HepG2 (cell line): ENCODE results near the gene AMER2. TPM values are rescaled to one million over a fixed set of nuclear protein-coding genes. Genes with fewer than 3 reads are reported as not detected.

Source experiments
- KLF15 ChIP-seq: sonication (generic); formaldehyde crosslinking; IDR thresholded peaks from 2 replicates; pipeline ENCODE4 v1.8.1; 2023; ENCODE audit warnings: borderline replicate concordance, mild to moderate bottlenecking, inconsistent platforms, missing genetic modification reagents, mixed read lengths
- MTA1 ChIP-seq: sonication (generic); formaldehyde crosslinking; IDR thresholded peaks from 2 replicates; pipeline ENCODE4 v1.4.0; 2020; ENCODE audit warnings: missing genetic modification reagents, mild to moderate bottlenecking, borderline replicate concordance
- SOX6 ChIP-seq, 2 experiments: fragments of 450-650 bp in 1 of 2; sonication (generic) in 1 of 2; formaldehyde crosslinking in 1 of 2; IDR thresholded peaks; 2 replicates each; pipeline versions ENCODE4 v1.4.0 to v1.6.1; 2017 to 2020; ENCODE audit warnings: antibody characterized with exemption in 1 of 2, mild to moderate bottlenecking in 1 of 2, missing genetic modification reagents in 1 of 2
- ZNF280D ChIP-seq: sonication (generic); formaldehyde crosslinking; IDR thresholded peaks from 2 replicates; pipeline ENCODE4 v1.5.1; 2020; ENCODE audit warnings: mild to moderate bottlenecking, missing genetic modification reagents
- ZNF501 ChIP-seq: sonication (generic); formaldehyde crosslinking; IDR thresholded peaks from 2 replicates; pipeline ENCODE4 v1.5.1; 2020; ENCODE audit warnings: mild to moderate bottlenecking, moderate library complexity, missing genetic modification reagents
- polyA plus RNA-seq, 8 experiments: library from polyadenylated mRNA; depleted of rRNA in 3 of 8; stranded (reverse) in 7 of 8; unstranded in 1 of 8; fragments of >200 nt; fragmentation: Illumina TruSeq in 4 of 8; extraction: Trizol in 4 of 8; gene quantifications; 2 replicates each; pipeline versions ENCODE4 v1.2.1 to v1.2.3, GENCODE V29; 2011 to 2016; ENCODE audit warnings: low read depth in 4 of 8, missing spikeins in 1 of 8, mixed read lengths in 1 of 8; ENCODE audit not compliant: insufficient read depth in 1 of 8
- total RNA-seq, 5 experiments: library from RNA; depleted of rRNA; stranded (reverse); fragments of >200 nt; fragmentation: Illumina TruSeq; extraction: Trizol; gene quantifications; 2 replicates each; pipeline ENCODE4 v1.2.3, GENCODE V29; 2016; ENCODE audit warnings: low read depth in 1 of 5
- TF ChIP-seq, protein P1 (sequence below): sonication (generic); formaldehyde crosslinking; IDR thresholded peaks from 2 replicates; pipeline ENCODE4 v1.4.0; 2020; ENCODE audit warnings: missing genetic modification reagents
- TF ChIP-seq, protein P2 (sequence below): sonication (generic); formaldehyde crosslinking; IDR thresholded peaks from 2 replicates; pipeline ENCODE4 v1.8.0; 2022; ENCODE audit warnings: missing genetic modification reagents, low read depth, mild to moderate bottlenecking, borderline replicate concordance

The AMER2 gene
- total and polyA plus RNA-seq, 2 of the 13 experiments (the other 11 are each of a cell fraction or from before 2014, with no cell fraction given) = not detected

DNA sequence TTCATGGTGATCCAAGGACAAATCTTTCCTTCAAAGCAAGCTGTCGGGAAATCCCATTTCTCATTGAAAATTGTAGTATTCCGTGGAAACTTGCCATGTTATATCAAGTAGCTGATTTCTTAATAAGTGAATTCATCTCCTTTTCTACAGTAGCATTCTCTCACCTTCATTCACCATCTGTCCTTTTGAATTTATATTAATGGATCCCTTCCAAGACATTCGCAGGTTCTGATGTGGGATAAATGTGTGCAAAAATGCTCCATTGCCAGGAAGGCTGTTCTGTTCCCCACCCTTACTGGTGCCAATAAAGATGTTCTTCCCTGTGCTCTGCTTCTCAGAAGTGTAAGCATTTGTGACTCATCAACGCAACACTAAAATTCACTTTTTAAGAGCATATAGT lies 36.2 kb downstream of the AMER2 start (continued):
- TF ChIP-seq ZNF280D (CRISPR knock-in tag) (no peak), ZNF501 (CRISPR knock-in tag) (no peak), KLF15 (CRISPR knock-in tag) (no peak), MTA1 (CRISPR knock-in tag) (no peak), SOX6 (IDR thresholded peaks at IDR 0.05) (no peak), SOX6 (CRISPR knock-in tag; IDR thresholded peaks at IDR 0.05) (no peak)
- TF ChIP-seq, protein P1, sequence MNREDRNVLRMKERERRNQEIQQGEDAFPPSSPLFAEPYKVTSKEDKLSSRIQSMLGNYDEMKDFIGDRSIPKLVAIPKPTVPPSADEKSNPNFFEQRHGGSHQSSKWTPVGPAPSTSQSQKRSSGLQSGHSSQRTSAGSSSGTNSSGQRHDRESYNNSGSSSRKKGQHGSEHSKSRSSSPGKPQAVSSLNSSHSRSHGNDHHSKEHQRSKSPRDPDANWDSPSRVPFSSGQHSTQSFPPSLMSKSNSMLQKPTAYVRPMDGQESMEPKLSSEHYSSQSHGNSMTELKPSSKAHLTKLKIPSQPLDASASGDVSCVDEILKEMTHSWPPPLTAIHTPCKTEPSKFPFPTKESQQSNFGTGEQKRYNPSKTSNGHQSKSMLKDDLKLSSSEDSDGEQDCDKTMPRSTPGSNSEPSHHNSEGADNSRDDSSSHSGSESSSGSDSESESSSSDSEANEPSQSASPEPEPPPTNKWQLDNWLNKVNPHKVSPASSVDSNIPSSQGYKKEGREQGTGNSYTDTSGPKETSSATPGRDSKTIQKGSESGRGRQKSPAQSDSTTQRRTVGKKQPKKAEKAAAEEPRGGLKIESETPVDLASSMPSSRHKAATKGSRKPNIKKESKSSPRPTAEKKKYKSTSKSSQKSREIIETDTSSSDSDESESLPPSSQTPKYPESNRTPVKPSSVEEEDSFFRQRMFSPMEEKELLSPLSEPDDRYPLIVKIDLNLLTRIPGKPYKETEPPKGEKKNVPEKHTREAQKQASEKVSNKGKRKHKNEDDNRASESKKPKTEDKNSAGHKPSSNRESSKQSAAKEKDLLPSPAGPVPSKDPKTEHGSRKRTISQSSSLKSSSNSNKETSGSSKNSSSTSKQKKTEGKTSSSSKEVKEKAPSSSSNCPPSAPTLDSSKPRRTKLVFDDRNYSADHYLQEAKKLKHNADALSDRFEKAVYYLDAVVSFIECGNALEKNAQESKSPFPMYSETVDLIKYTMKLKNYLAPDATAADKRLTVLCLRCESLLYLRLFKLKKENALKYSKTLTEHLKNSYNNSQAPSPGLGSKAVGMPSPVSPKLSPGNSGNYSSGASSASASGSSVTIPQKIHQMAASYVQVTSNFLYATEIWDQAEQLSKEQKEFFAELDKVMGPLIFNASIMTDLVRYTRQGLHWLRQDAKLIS (CRISPR knock-in tag) = no peak
- TF ChIP-seq, protein P2, sequence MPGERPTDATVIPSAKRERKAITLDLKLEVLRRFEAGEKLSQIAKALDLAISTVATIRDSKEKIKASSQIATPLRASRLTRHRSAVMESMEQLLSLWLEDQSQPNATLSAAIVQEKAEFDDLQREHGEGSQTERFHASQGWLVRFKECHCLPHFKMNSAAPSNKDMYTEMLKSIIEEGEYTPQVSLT (CRISPR knock-in tag) = no peak
